Measurements from ENCODE around the gene SDHC.
"Not testable (repeated sequence)": the region's sequence is repeated elsewhere in the genome, so short reads cannot be mapped to it uniquely, and the experiment has no call there.

Gene SDHC

GRCh38 chr1:161381707-161382106, 67.5 kb downstream of the SDHC start:
- no peak for DNase-seq (ENCODE audit: low read depth in 4 of 4, low spot score in 1 of 4)

- DNase-seq (ENCODE audit: low read depth in 4 of 4, low spot score in 1 of 4) = no peak
Measured at GRCh38 chr1:161382214-161383019, 68.2 kb downstream of the SDHC start.

GRCh38 chr1:161388639-161389038, 74.5 kb downstream of the SDHC start:
- no peak for DNase-seq (ENCODE audit: low read depth in 4 of 4, low spot score in 1 of 4)

GRCh38 chr1:161389158-161389557, 75.0 kb downstream of the SDHC start:
- DNase-seq (ENCODE audit: low read depth in 4 of 4, low spot score in 1 of 4) = not testable (repeated sequence)

GRCh38 chr1:161389691-161390558, 75.7 kb downstream of the SDHC start:
- DNase-seq (ENCODE audit: low read depth in 4 of 4, low spot score in 1 of 4) = peak; percentile 80 to 95 (median 90)

GRCh38 chr1:161390559-161390858, 76.3 kb downstream of the SDHC start:
- DNase-seq (ENCODE audit: low read depth in 4 of 4, low spot score in 1 of 4) = no peak

- DNase-seq (ENCODE audit: low read depth in 4 of 4, low spot score in 1 of 4) = not testable (repeated sequence)
Measured at GRCh38 chr1:161391136-161391535, 77.0 kb downstream of the SDHC start.

GRCh38 chr1:161391611-161392010, 77.4 kb downstream of the SDHC start:
- no peak for DNase-seq (ENCODE audit: low read depth in 4 of 4, low spot score in 1 of 4)

GRCh38 chr1:161393151-161393550, 79.0 kb downstream of the SDHC start:
- DNase-seq (ENCODE audit: low read depth in 4 of 4, low spot score in 1 of 4) = no peak

GRCh38 chr1:161397038-161397437, 82.9 kb downstream of the SDHC start:
- DNase-seq (ENCODE audit: low read depth in 4 of 4, low spot score in 1 of 4) = not testable (repeated sequence)

GRCh38 chr1:161398900-161399256, 84.7 kb downstream of the SDHC start:
- no peak for DNase-seq (ENCODE audit: low read depth in 4 of 4, low spot score in 1 of 4)

GRCh38 chr1:161399257-161399998, 85.2 kb downstream of the SDHC start:
- DNase-seq (ENCODE audit: low read depth in 4 of 4, low spot score in 1 of 4) = peak; percentile 72 to 89 (median 86)

- DNase-seq (ENCODE audit: low read depth in 4 of 4, low spot score in 1 of 4) = no peak
Measured at GRCh38 chr1:161402446-161402845, 88.3 kb downstream of the SDHC start.

GRCh38 chr1:161404051-161404597, 89.9 kb downstream of the SDHC start:
- no peak for DNase-seq (ENCODE audit: low read depth in 4 of 4, low spot score in 1 of 4)

GRCh38 chr1:161406551-161406950, 92.4 kb downstream of the SDHC start:
- not testable (repeated sequence) for DNase-seq (ENCODE audit: low read depth in 4 of 4, low spot score in 1 of 4)

- DNase-seq (ENCODE audit: low read depth in 4 of 4, low spot score in 1 of 4) = no peak
Measured at GRCh38 chr1:161407451-161407985, 93.3 kb downstream of the SDHC start.

GRCh38 chr1:161408429-161409052, 94.4 kb downstream of the SDHC start:
- DNase-seq (ENCODE audit: low read depth in 4 of 4, low spot score in 1 of 4) = no peak

GRCh38 chr1:161409848-161410635, 95.9 kb downstream of the SDHC start:
- not testable (repeated sequence) for DNase-seq (ENCODE audit: low read depth in 4 of 4, low spot score in 1 of 4)

- DNase-seq (ENCODE audit: low read depth in 4 of 4, low spot score in 1 of 4) = not testable (repeated sequence)
Measured at GRCh38 chr1:161410636-161410970, 96.4 kb downstream of the SDHC start.

All from stimulated activated CD4-positive, alpha-beta T cell treated with anti-CD3 and anti-CD28 coated beads, Interleukin-1b, Interleukin-23, amount 100 ng/mL, for 24 hours (primary cell).